ENCODE measurements around the gene HID1. TPM values are rescaled to one million over a fixed set of nuclear protein-coding genes. Genes with fewer than 3 reads are reported as not detected.

Gene HID1
- polyA plus RNA-seq, 5 donors: 48.9 to 76.3 (median 64.6) TPM

DNA sequence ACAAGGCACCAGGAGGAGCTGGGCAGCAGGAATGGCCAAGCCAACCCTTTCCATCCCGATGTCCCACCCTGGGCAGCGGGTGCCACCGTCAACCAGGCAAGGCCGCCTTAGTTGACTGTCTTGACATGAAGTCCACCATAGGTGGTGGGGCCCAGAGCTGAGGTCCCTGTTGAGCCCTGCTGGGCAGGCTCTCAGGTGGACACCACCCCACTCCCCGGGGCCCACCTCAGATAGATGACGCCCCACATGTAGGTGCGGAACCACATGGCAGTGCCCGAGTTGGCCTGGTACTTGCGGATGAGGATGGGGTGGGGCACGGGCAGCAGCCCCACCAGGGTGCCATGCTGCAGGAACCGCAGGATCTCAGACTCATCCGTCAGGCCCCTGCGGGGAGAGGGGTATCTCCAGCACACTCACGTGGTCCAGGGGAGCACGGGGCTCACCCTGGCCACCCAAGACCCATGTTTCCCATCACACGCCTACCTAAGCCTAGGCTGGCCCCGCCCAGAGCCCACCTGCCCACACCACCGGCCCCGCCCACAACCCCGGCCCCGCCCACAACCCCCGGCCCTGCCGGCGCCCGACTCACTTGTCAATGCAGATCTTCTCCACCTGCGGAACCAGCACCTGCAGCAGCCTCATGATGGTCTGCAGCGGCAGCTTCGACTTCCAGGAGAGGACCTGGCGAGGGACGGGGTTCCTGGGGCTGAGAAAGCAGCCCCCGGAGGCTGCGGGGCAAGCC lies 20.7 kb downstream of the HID1 start:
- no peak for DNase-seq

DNA sequence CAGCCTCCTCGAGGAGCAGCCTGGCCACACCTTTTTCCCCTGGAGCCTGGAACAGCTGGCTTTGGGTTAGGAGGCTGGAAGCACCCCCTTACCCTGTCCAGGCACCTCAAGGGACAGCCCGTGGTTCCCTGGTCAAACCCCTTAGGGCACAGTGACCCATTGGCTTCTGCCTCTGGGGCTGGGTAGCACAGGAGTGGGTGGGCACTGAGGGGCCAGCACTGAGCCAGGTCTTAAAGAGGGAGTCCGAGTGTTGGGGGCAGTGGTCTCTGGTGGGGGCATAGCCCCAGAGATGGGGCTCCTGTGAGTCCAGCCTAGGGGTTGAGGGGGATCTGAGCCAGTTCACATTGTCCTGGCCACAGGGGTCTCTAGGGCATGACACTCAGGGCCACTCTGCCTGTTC lies 21.5 kb downstream of the HID1 start:
- DNase-seq: no peak

DNA sequence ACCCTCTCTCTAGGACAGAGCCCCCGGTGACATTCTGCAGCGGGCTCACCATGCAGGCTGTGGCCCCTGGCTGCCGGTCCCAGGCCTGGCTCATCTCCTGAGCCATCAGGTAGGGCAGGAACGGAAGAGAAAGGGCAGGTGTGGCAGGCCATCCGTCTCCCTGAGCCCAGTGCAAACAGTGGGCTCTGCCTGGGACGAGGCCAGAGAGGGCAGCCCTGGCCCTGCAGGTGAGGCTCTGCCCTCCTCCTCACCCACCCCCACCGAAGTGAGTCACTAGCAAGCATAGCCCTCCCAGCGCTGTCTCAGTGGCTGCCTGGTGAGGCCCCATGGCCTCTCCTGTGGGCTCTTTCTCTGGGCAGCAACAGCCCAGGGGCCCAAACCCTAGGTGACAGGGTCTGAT lies 22.4 kb downstream of the HID1 start:
- DNase-seq: no peak

DNA sequence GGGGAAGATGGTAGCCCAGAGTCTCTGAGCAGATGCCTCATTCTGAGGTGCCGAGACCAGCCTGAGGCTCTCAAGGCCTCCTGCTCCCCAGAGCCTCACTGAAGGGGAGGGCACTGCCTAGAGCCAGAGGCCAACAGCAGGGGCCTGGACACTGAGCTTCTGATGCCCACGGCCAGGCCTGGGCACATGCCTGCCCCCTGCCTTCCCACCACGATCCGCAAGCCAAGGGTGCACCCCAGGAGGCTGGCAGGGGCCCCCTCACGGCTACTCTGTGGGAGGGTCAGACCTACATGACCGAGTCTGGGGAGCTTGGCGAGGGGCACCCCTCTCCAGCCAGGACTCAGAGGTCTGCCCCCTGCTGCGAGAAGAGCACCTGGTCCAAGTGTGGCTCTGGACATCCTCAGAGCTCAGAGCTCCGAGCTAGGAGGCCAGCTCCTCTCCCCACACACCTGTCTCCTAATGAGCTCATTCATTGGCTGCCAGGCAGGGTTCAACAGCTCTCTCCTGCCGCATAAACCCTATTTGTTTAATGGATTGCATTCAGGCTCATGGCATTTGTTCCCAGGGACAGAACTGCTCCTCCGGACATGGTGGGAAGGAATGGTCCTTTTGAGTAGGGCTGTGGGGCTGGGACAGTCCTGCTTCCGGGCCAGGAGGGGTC lies 23.0 kb downstream of the HID1 start:
- DNase-seq: no peak

DNA sequence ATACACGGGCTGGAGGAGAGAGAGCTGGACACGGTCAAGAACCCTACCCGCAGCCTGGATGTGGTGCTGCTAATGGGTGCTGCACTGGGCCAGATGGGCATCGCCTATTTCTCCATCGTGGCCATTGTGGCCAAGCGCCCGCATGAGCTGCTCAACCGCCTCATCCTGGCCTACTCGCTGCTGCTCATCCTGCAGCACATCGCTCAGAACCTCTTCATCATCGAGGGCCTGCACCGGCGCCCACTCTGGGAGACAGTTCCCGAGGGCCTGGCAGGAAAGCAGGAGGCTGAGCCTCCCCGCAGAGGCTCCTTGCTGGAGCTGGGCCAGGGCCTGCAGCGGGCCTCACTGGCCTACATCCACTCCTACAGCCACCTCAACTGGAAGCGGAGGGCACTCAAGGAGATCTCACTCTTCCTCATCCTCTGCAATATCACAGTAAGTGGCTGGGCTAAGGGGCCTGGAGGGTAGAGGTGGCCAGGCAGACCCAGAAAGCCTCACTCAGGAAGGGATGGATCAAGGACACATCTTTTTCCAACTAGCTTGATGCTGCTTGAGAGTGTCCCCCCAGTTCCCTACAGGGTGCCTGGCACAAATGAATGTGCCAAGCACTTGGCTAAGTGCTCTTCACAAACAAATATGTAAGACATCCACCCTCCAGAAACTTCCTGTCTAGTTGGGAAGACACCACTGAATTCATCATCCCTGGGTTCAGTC lies 25.4 kb downstream of the HID1 start:
- DNase-seq: no peak

DNA sequence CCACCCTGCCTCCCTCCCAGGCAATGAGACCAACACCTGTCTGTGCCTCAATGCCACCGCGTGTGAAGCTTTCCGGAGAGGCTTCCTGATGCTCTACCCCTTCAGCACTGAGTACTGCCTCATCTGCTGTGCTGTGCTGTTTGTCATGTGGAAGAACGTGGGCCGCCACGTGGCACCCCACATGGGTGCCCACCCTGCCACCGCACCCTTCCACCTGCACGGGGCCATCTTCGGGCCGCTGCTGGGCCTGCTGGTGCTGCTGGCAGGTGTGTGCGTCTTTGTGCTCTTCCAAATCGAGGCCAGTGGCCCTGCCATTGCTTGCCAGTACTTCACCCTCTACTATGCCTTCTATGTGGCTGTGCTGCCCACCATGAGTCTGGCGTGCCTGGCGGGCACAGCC lies 25.9 kb downstream of the HID1 start:
- no peak for DNase-seq

DNA sequence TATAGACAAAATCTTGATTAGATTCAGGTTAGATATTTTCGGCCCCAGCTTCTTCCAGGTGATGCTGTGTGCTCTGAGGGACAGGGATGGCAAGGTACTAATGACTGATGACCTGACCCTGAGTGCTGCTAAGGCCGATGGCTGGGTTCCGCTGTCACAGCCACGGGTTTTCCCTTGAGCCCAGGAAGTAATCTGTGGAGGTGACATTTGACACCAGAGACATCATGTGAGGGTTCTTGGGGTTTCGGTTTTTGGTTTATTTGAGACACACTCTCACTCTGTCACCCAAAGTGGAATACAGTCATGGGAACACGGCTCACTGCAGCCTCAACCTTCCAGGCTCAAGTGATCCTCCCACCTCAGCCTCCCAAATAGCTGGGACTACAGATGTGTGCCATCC lies 27.0 kb downstream of the HID1 start:
- no peak for DNase-seq

GRCh38 chr17:74943808-74944522 lies 28.6 kb downstream of the HID1 start:
- DNase-seq: no peak

DNA sequence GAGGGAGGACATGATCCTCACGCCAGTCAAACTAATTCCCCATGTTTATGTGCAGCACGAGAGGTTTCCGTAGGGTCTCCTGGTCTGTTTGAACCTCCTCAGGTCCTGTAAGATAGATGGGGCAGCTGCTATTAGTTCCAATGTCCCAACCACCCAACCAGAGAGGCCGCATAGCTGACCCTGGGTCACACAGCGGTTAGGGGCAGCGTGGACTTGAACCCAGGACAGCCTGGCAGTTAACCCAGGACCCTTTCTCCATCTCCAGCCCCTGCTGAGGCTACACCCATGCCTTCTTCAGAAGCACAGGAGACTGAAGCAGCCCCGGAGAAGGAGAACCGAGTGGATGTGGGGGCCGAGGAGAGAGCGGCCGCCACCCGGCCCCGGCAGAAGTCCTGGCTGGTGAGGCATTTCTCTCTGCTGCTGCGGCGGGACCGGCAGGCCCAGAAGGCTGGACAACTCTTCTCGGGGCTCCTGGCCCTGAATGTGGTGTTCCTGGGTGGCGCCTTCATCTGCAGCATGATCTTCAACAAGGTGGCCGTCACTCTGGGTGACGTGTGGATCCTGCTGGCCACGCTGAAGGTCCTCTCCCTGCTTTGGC lies 31.3 kb downstream of the HID1 start:
- DNase-seq: no peak

GRCh38 chr17:74939534-74939933 lies 33.0 kb downstream of the HID1 start:
- no peak for DNase-seq

DNA sequence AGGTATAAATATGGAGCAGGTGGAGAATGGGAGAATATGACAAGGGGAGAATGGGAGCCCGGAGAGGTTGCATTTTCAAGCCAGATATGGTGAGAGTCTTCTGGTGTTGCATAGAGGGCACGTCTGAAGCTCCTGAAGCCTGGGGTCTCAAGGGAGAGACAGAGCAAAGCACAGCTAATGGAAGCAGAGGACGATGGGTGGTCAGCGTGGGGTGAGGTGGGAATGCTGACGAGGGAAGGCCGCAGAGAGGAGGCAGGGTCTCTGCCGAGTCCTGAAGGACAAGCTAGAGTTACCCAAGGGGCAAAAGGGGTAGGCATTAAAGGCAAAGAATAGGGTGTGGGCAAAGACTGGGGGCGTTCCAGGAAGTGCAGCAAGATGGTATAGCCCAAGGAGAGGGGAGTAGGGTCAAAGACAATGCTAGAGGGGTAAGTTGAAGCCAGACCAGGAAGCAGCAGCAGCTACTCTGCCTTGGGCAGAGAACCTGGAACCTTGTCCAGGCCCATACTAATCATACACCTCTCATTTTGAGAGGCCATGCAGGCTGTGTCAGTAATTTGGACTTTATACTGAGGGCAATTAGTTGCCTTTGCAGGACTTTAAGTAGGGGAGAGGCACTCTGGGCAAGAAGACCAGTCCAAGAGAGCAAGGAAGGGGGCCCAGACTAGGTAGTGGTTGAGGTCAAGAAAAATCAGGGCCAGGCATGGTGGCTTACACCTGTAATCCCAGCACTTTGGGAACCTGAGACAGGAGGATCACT lies 34.2 kb downstream of the HID1 start:
- no peak for DNase-seq

DNA sequence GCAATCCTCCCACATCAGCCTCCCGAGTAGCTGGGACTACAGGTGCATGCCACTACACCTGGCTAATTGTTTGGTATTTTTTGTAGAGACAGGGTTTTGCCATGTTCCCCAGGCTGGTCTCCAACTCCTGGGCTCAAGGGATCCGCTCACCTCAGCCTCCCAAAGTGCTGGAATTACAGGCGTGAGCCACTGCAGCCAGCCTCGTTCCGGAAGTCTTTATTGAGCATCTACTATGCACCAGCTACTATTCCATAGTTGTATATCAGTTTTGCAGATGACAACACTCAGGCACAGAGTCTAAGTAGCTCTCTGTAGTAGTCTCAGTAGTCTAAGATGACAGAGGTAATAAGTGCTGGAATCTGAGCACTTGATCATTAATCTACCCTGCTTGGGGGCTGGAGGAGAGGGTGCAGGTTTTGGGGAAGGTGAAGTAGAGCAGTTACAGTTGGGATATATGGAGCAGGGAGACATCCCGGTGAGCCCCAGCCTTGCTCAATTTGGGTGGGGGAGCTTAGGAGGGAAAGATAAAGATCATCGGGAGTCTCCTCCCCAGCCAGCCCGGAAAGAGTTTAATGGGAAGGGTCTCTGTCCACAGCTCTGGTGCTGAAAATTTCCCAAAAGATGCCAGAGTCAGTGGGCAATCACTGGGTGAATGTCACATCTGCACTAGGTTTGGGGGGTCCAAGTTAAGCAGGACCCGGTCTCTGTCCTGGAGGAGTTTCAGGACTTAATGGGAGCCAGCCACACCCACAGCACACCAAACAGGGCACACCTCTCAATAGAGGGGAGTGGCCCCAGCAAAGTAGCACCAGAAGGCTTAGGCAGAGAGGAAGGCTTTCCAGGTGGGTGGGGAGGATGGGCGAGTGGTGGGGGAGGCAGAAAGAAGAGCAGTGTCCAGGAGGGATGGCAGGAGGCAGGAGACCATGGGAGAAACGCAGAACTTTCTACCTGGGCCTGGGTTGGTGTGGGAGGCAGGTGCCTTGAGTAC lies 35.2 kb downstream of the HID1 start:
- no peak for DNase-seq

- no peak for DNase-seq
These were observed 36.1 kb downstream of the HID1 start for GRCh38 chr17:74936470-74936799.

DNA sequence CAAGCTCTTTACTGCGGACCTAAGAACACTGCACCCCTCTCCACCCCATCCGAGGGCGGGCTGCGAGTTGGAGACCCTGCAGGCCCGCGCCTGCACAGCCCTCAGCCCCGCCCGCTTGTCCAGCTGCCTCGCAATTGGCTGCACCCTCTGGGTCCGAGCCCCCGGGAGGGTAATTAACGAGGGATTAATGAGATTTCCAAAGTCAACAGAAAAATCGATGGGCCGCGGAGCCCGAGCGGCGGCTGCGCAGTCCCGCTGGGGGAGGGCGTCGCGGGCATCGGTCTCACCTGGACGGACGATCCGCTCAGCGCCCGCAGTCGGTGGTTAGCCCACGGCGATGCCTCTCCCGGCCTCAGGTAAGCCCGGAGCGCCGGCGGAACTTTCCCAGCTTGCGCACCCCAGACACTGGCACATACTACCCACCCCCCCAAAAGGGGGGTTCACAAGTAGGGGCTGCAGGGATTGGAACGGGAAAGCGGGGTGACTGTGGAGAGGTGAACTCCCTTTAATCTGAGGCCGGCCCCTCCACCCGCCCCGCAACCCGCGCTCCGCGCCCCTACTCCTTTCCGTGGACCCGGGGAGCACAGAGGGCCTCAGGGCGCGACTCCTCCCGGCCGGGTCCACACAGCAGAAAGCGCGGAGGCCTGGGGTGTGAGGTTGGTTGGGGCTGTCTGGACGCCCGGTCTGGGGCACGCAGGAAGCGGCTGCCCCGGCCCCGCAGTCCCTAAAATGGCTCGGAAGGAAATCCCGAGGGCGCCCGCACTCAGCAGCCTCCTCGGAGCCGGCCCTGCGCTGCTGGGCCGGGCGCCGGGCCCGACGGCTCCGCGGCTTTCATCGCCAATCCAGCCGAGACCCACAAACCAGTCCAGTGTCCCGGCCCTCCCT lies 36.7 kb downstream of the HID1 start, which contains the start of gene OTOP3:
Gene OTOP3, plus strand, starts transcription at position 314 of the 885 bp plus-strand sequence. Its CDS starts 24 bp downstream, at position 338.
- DNase-seq: no peak

GRCh38 chr17:74935048-74935447 lies 37.5 kb downstream of the HID1 start:
- DNase-seq: no peak

GRCh38 chr17:74930535-74931036 lies 42.0 kb downstream of the HID1 start:
- no peak for DNase-seq

DNA sequence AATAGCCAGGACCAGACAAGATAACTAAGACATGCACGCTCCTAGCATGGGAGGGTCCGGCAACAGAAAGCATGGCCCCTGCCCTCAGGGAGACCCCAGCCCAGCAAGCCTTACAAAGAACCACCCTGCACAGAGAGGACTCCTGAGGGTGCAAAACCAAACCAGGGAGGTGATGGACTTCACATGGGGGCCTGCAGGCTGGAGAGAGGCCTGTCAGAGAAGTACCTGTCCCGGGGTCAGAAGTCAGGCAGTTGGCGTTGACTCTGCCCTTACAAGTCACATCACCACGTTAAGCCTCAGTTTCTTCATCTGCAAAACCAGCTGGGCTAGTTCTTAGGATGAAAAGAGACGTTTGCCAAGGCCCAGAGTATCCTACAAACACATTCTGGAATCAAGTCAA lies 43.8 kb downstream of the HID1 start:
- no peak for DNase-seq

- no peak for DNase-seq
These were observed 47.3 kb downstream of the HID1 start for GRCh38 chr17:74925242-74925641.

Measured in right lung (tissue), 5 donors.